ENCODE results near the gene GOLGA3.
A peak's percentile ranks its signal among the peaks of the same experiment; 100 is the strongest.

Gene GOLGA3

DNA sequence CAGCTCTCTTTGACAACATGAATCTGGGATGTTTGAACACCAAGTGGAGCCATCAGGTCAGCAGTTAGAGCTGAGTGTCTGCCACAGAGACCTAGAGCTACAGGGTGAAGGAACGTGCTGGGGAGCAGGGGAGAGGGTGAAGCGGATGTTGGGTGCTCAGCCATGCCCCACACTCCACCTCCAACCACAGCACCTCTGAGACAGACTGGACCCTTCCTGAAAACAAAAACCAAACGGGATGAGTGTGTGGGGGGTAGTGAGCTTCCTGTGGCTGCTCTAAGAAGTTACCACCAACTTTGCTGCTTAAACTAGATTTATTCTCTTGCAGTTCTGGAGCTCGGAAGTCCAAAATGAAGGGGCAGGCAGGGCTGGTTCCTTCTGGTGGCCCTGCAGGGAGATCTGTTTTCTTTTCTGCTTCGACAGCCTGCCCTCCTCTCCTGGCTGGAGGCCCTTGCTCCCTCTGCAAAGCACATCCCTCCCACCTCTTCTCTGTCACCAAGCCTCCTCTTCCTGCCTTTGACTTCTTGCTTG, 5.6 kb upstream of the GOLGA3 start:
- DNase-seq, result no peak
- peak overlapping the region; percentile 89 for H3K27ac Mint-ChIP-seq
- TF ChIP-seq, protein P1, sequence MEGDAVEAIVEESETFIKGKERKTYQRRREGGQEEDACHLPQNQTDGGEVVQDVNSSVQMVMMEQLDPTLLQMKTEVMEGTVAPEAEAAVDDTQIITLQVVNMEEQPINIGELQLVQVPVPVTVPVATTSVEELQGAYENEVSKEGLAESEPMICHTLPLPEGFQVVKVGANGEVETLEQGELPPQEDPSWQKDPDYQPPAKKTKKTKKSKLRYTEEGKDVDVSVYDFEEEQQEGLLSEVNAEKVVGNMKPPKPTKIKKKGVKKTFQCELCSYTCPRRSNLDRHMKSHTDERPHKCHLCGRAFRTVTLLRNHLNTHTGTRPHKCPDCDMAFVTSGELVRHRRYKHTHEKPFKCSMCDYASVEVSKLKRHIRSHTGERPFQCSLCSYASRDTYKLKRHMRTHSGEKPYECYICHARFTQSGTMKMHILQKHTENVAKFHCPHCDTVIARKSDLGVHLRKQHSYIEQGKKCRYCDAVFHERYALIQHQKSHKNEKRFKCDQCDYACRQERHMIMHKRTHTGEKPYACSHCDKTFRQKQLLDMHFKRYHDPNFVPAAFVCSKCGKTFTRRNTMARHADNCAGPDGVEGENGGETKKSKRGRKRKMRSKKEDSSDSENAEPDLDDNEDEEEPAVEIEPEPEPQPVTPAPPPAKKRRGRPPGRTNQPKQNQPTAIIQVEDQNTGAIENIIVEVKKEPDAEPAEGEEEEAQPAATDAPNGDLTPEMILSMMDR (IDR thresholded peaks at IDR 0.05), result no peak

DNA sequence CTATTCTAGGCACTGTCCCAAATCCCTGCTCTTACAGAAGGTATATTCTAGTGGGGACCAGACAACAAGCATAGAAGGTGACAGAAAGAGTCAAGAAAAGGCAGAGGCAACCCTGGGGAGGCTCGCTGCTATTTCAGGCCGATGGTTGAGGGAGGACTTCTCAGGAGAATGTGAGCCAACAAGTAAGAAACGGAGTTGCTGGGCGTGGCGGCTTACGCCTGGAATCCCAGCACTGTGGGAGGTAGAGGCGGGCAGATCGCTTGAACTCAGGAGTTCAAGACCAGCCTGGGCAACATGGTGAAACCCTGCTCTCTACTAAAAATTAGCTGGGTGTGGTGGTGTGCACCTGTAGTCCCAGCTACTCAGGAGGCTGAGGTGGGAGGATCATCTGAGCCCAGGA, 4.7 kb upstream of the GOLGA3 start:
- Mint-ChIP-seq H3K27me3 (ENCODE audit: low read depth, poor library complexity) (peaks cover 8% of the 10 kb centered on the region), H3K36me3 (ENCODE audit: low read depth) (peaks cover 27% of the 10 kb centered on the region), H3K9me3 (peaks cover 12% of the 10 kb centered on the region), H3K27ac (peak overlapping the region; percentile 87), H3K4me3 (no peak overlapping the region), H3K4me1 (peaks cover 21% of the 10 kb centered on the region)
- DNase-seq, result no peak
- TF ChIP-seq, protein P1 (IDR thresholded peaks at IDR 0.05), result no peak

More for the DNA sequence above, 5.6 kb upstream of the GOLGA3 start:
- Mint-ChIP-seq H3K27me3 (ENCODE audit: low read depth, poor library complexity) (peaks cover 8% of the 10 kb centered on the region), H3K4me3 (no peak overlapping the region), H3K4me1 (peaks cover 28% of the 10 kb centered on the region), H3K9me3 (peaks cover 11% of the 10 kb centered on the region), H3K36me3 (ENCODE audit: low read depth) (peaks cover 27% of the 10 kb centered on the region)

DNA sequence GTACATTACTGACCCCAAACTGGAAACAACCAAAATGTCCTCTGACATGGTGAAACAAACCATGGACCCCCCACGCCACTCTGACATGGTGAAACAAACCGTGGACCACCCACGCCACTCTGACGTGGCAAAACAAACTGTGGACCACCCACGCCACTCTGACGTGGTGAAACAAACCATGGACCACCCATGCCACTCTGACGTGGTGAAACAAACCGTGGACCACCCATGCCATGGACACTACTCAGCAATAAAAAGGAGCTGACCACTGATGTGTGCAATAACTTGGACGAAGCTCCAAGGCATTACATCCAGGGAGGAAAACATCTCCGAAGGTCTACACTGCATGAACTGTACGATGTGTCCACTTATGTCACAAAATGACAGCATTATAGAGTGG, 3.1 kb upstream of the GOLGA3 start:
- H3K9me3 Mint-ChIP-seq, result peaks cover 12% of the 10 kb centered on the region
- TF ChIP-seq, protein P1 (IDR thresholded peaks at IDR 0.05), result no peak
- no peak overlapping the region for H3K4me3 Mint-ChIP-seq
- H3K27ac Mint-ChIP-seq, result no peak overlapping the region
- DNase-seq, result no peak
- H3K27me3 Mint-ChIP-seq (ENCODE audit: low read depth, poor library complexity), result peaks cover 8% of the 10 kb centered on the region
- H3K4me1 Mint-ChIP-seq, result peaks cover 32% of the 10 kb centered on the region
- peaks cover 32% of the 10 kb centered on the region for H3K36me3 Mint-ChIP-seq (ENCODE audit: low read depth)

DNA sequence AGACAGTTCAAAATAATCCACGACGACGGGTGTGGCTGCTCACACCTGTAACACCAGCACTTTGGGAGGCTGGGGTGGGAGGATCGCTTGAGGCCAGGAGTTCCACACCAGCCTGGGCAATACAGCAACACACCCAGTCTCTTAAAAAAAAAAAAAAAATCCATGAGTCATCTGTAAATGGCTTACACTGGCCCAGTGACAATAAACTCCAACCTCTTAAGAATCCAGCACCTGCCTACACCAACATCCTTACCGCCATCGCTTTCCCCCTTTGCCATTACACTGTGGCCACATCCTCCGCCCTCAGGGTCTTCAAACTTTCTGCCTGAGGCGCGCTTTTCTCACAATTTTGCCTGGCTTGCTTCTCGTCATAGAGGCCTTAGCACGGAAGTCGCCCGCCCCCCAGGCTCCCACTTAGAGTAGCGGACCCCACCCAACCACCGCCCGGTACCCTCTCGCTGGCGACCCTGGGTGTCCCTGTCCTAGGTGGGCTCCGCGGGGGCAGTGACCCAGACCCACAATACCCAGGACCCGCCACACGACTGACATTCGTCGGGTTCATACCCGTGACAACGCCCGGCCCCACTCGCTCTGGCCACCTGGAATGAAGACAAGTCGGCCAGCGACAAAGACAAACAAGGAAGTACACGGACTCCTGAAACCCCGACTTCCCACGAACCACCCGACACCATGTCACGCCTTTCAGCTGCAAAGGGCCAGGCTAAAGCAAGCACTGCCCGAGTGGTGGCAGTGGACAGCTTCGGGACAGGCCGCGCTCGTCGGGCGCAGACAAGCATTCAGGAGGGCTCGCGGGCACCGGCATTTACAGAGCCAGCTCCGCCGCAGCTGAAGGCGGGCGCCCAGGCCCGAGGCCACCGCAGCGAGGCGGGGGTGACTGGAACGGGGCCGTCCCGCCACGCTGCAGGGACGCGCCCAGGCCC, 636 bp downstream of the GOLGA3 start:
- peak overlapping the region; percentile 93 for H3K4me3 Mint-ChIP-seq
- peak overlapping the region; percentile 94 for H3K27ac Mint-ChIP-seq
- H3K9me3 Mint-ChIP-seq, result peaks cover 12% of the 10 kb centered on the region
- no peak for DNase-seq
- no peaks in the 10 kb centered on the region for H3K27me3 Mint-ChIP-seq (ENCODE audit: low read depth, poor library complexity)
- peaks cover 24% of the 10 kb centered on the region for H3K4me1 Mint-ChIP-seq
- peaks cover 44% of the 10 kb centered on the region for H3K36me3 Mint-ChIP-seq (ENCODE audit: low read depth)
- TF ChIP-seq, protein P1 (IDR thresholded peaks at IDR 0.05), result no peak

DNA sequence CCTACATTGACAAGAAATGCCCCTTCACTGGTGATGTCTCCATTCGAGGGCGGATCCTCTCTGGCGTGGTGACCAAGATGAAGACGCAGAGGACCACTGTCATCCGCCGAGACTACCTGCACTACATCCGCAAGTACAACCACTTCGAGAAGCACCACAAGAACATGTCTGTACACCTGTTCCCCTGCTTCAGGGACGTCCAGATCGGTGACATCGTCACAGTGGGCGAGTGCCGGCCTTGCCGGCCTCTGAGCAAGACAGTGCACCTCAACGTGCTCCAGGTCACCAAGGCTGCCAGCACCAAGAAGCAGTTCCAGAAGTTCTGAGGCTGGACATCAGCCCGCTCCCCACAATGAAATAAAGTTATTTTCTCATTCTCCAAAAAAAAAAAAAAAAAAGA, 2.8 kb downstream of the GOLGA3 start:
- Mint-ChIP-seq H3K9me3 (peaks cover 12% of the 10 kb centered on the region), H3K4me1 (peaks cover 24% of the 10 kb centered on the region), H3K27me3 (ENCODE audit: low read depth, poor library complexity) (no peaks in the 10 kb centered on the region), H3K27ac (no peak overlapping the region), H3K36me3 (ENCODE audit: low read depth) (peaks cover 42% of the 10 kb centered on the region), H3K4me3 (peak overlapping the region; percentile 31)
- no peak for DNase-seq
- TF ChIP-seq, protein P1 (IDR thresholded peaks at IDR 0.05), result no peak
